Measurements from ENCODE around the gene ZNF497.
A peak's percentile ranks its signal among the peaks of the same experiment; 100 is the strongest.
"Not testable (repeated sequence)": the region's sequence is repeated elsewhere in the genome, so short reads cannot be mapped to it uniquely, and the experiment has no call there.

Gene ZNF497

GRCh38 chr19:58362272-58362994, at the start of gene ZNF497:
Gene ZNF497 (minus strand): TSS chr19:58362751. CDS start chr19:58357635, 5,116 bp downstream.
- peak; percentile 98 for DNase-seq

GRCh38 chr19:58409010-58409790, 46.6 kb upstream of the ZNF497 start:
- DNase-seq: peak; percentile 52

GRCh38 chr19:58408152-58409009, 45.8 kb upstream of the ZNF497 start, which contains the start of gene ZNF584:
Gene ZNF584 (plus strand): TSS chr19:58408649. CDS start chr19:58409148, 499 bp downstream.
- peak; percentile 98 for DNase-seq

GRCh38 chr19:58407658-58408151, 45.2 kb upstream of the ZNF497 start:
- no peak for DNase-seq

- DNase-seq: no peak
Observed at GRCh38 chr19:58406818-58407657, 44.5 kb upstream of the ZNF497 start.

- not testable (repeated sequence) for DNase-seq
Observed at GRCh38 chr19:58403920-58404478, 41.4 kb upstream of the ZNF497 start.

- no peak for DNase-seq
Observed at GRCh38 chr19:58401840-58402421, 39.4 kb upstream of the ZNF497 start.

GRCh38 chr19:58400916-58401839, 38.6 kb upstream of the ZNF497 start:
- DNase-seq: peak; percentile 100

GRCh38 chr19:58400316-58400915, 37.9 kb upstream of the ZNF497 start:
- DNase-seq: no peak

- DNase-seq: no peak
Observed at GRCh38 chr19:58399903-58400302, 37.4 kb upstream of the ZNF497 start.

GRCh38 chr19:58398545-58398944, 36.0 kb upstream of the ZNF497 start:
- no peak for DNase-seq

- DNase-seq: no peak
Observed at GRCh38 chr19:58398087-58398486, 35.5 kb upstream of the ZNF497 start.

GRCh38 chr19:58397533-58398037, 35.0 kb upstream of the ZNF497 start:
- no peak for DNase-seq

GRCh38 chr19:58396691-58397532, 34.4 kb upstream of the ZNF497 start:
- DNase-seq: no peak

GRCh38 chr19:58395979-58396627, 33.6 kb upstream of the ZNF497 start:
- peak; percentile 38 for DNase-seq

GRCh38 chr19:58395220-58395978, 32.8 kb upstream of the ZNF497 start, which contains the start of gene RNF225:
Gene RNF225 (plus strand): TSS chr19:58395656. CDS start chr19:58396090, 434 bp downstream.
- DNase-seq: peak; percentile 51

GRCh38 chr19:58394821-58395219, 32.3 kb upstream of the ZNF497 start:
- no peak for DNase-seq
